HepG2 (cell line): Measurements from ENCODE around the gene HDGF. TPM values are rescaled to one million over a fixed set of nuclear protein-coding genes. Genes with fewer than 3 reads are reported as not detected.

ENCODE experiments used
- CBX2 ChIP-seq, 2 experiments: fragments of 200-600 bp in 1 of 2; sonication (generic); formaldehyde crosslinking in 1 of 2; IDR thresholded peaks; 2 replicates each; pipeline versions ENCODE4 v1.7.0 to v1.8.1; 2018 to 2022; ENCODE audit warnings: low read depth in 2 of 2, low read length in 1 of 2, mild to moderate bottlenecking in 1 of 2, missing genetic modification reagents in 1 of 2
- KAT7 ChIP-seq: IDR thresholded peaks from 2 replicates; pipeline ENCODE4 v1.6.1; 2018; ENCODE audit warnings: borderline replicate concordance, missing compliant biosample characterization
- NAIF1 ChIP-seq: sonication (generic); formaldehyde crosslinking; IDR thresholded peaks from 2 replicates; pipeline ENCODE4 v1.5.0; 2020; ENCODE audit warnings: mild to moderate bottlenecking, missing genetic modification reagents, borderline replicate concordance
- PLRG1 ChIP-seq: fragments of 450-650 bp; conservative IDR thresholded peaks from 2 replicates; pipeline ENCODE4 v1.6.1; 2016
- RBM39 ChIP-seq: fragments of 200-400 bp; formaldehyde crosslinking; IDR thresholded peaks from one replicate; pipeline ENCODE4 v1.6.1; 2018; ENCODE audit warnings: antibody characterized with exemption, mild to moderate bottlenecking, low read depth, low read length; ENCODE audit not compliant: poor library complexity, severe bottlenecking
- REPIN1 ChIP-seq: sonication (generic); formaldehyde crosslinking; IDR thresholded peaks from 2 replicates; pipeline ENCODE4 v1.8.0; 2022; ENCODE audit warnings: missing genetic modification reagents, low read depth, mild to moderate bottlenecking, borderline replicate concordance
- RXRA ChIP-seq: sonication (generic); formaldehyde crosslinking; IDR thresholded peaks from 2 replicates; pipeline ENCODE4 v1.5.1; 2020; ENCODE audit warnings: missing genetic modification reagents
- ZNF761 ChIP-seq: sonication (generic); formaldehyde crosslinking; conservative IDR thresholded peaks from 2 replicates; pipeline ENCODE4 v1.4.0; 2020; ENCODE audit warnings: mild to moderate bottlenecking, missing genetic modification reagents
- polyA plus RNA-seq, 8 experiments: library from polyadenylated mRNA; depleted of rRNA in 3 of 8; stranded (reverse) in 7 of 8; unstranded in 1 of 8; fragments of >200 nt; fragmentation: Illumina TruSeq in 4 of 8; extraction: Trizol in 4 of 8; gene quantifications; 2 replicates each; pipeline versions ENCODE4 v1.2.1 to v1.2.3, GENCODE V29; 2011 to 2016; ENCODE audit warnings: low read depth in 4 of 8, missing spikeins in 1 of 8, mixed read lengths in 1 of 8; ENCODE audit not compliant: insufficient read depth in 1 of 8
- total RNA-seq, 5 experiments: library from RNA; depleted of rRNA; stranded (reverse); fragments of >200 nt; fragmentation: Illumina TruSeq; extraction: Trizol; gene quantifications; 2 replicates each; pipeline ENCODE4 v1.2.3, GENCODE V29; 2016; ENCODE audit warnings: low read depth in 1 of 5
- TF ChIP-seq, protein P1 (sequence below): sonication (generic); formaldehyde crosslinking; IDR thresholded peaks from 2 replicates; pipeline ENCODE4 v1.8.1; 2022; ENCODE audit warnings: mild to moderate bottlenecking, missing genetic modification reagents
- TF ChIP-seq, protein P2 (sequence below): sonication (generic); formaldehyde crosslinking; IDR thresholded peaks from 2 replicates; pipeline ENCODE4 v1.5.1; 2020; ENCODE audit warnings: mild to moderate bottlenecking, missing genetic modification reagents
- TF ChIP-seq, protein P3 (sequence below): sonication (generic); formaldehyde crosslinking; IDR thresholded peaks from one replicate; pipeline ENCODE4 v1.5.1; 2020; ENCODE audit warnings: mild to moderate bottlenecking, missing genetic modification reagents; ENCODE audit errors: not compliant biosample characterization
- TF ChIP-seq, protein P4 (sequence below): IDR thresholded peaks from 2 replicates; pipeline ENCODE4 v1.6.1; 2016; ENCODE audit warnings: mild to moderate bottlenecking, missing biosample characterization, missing genetic modification reagents
- TF ChIP-seq, protein P5 (sequence below): sonication (generic); formaldehyde crosslinking; IDR thresholded peaks from 2 replicates; pipeline ENCODE4 v1.4.0; 2020; ENCODE audit warnings: missing genetic modification reagents

The HDGF gene
- total and polyA plus RNA-seq, 2 of the 13 experiments (the other 11 are each of a cell fraction or from before 2014, with no cell fraction given) = 156 to 196 TPM

DNA sequence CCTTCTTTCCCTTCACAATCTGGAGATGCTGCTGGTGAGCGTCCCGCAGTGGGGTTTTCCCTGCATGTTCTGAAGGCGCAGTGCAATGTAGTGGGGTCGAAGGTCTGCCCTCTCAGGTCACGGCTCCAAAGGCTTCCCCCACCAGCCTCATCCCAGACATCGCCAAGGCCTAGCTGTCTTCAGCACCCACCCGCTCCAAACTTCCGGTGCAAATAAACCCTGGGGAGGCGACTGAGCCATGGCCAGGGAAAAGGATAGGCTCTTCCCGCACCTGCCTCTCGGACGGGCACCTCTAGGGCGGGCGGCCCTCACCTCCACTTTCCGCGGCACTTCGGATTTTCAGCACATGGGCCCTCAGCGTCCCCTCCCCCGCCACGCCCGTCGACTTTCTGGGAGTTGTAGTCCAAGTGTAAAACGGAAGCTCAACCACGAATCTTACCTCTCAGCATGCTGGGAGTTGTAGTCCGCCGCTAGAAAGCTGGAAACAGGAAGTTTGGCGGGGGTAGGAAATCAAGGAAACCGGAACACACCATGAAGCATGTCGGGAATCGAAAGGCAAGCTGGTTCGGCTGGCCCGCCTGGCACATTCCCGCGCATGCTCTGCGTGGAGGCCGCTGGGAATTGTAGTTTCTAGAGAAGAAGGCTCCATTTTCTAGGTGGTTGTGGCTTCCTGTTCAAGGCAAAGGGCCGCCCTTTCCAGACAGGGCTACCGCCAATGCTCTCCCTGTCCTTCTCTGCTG is 10.6 kb downstream of the HDGF start, which contains the start of gene MRPL24 (continued):
- TF ChIP-seq, protein P1, sequence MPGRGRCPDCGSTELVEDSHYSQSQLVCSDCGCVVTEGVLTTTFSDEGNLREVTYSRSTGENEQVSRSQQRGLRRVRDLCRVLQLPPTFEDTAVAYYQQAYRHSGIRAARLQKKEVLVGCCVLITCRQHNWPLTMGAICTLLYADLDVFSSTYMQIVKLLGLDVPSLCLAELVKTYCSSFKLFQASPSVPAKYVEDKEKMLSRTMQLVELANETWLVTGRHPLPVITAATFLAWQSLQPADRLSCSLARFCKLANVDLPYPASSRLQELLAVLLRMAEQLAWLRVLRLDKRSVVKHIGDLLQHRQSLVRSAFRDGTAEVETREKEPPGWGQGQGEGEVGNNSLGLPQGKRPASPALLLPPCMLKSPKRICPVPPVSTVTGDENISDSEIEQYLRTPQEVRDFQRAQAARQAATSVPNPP (CRISPR knock-in tag) = no peak
- TF ChIP-seq ZNF761 (CRISPR knock-in tag) (peak; percentile 48; the same call in 1 of the 2 replicates), NAIF1 (peak; percentile 75; the same call in 1 of the 2 replicates), KAT7 (CRISPR knock-in tag) (0 out of 2 replicates have a peak, but pooled peaks have one; percentile 21), REPIN1 (CRISPR knock-in tag) (peak; percentile 95), RXRA (peak; percentile 66), CBX2 (IDR thresholded peaks at IDR 0.05; ENCODE audit: low read depth, low read length) (no peak), CBX2 (CRISPR knock-in tag; IDR thresholded peaks at IDR 0.05; ENCODE audit: low read depth) (0 out of 2 replicates have a peak, but pooled peaks have one; percentile 42), RBM39 (peak; percentile 86), PLRG1 (no peak)
- TF ChIP-seq, protein P2, sequence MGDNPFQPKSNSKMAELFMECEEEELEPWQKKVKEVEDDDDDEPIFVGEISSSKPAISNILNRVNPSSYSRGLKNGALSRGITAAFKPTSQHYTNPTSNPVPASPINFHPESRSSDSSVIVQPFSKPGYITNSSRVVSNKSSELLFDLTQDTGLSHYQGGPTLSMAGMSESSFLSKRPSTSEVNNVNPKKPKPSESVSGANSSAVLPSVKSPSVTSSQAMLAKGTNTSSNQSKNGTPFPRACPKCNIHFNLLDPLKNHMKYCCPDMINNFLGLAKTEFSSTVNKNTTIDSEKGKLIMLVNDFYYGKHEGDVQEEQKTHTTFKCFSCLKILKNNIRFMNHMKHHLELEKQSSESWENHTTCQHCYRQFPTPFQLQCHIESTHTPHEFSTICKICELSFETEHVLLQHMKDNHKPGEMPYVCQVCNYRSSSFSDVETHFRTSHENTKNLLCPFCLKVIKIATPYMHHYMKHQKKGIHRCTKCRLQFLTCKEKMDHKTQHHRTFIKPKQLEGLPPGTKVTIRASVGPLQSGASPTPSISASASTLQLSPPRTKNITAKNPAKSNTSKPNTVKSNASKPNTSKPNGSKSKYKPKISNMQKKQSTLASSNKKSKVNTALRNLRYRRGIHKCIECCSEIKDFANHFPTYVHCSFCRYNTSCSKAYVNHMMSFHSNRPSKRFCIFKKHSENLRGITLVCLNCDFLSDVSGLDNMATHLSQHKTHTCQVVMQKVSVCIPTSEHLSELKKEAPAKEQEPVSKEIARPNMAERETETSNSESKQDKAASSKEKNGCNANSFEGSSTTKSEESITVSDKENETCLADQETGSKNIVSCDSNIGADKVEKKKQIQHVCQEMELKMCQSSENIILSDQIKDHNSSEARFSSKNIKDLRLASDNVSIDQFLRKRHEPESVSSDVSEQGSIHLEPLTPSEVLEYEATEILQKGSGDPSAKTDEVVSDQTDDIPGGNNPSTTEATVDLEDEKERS (CRISPR knock-in tag) = no peak
- TF ChIP-seq, protein P3, sequence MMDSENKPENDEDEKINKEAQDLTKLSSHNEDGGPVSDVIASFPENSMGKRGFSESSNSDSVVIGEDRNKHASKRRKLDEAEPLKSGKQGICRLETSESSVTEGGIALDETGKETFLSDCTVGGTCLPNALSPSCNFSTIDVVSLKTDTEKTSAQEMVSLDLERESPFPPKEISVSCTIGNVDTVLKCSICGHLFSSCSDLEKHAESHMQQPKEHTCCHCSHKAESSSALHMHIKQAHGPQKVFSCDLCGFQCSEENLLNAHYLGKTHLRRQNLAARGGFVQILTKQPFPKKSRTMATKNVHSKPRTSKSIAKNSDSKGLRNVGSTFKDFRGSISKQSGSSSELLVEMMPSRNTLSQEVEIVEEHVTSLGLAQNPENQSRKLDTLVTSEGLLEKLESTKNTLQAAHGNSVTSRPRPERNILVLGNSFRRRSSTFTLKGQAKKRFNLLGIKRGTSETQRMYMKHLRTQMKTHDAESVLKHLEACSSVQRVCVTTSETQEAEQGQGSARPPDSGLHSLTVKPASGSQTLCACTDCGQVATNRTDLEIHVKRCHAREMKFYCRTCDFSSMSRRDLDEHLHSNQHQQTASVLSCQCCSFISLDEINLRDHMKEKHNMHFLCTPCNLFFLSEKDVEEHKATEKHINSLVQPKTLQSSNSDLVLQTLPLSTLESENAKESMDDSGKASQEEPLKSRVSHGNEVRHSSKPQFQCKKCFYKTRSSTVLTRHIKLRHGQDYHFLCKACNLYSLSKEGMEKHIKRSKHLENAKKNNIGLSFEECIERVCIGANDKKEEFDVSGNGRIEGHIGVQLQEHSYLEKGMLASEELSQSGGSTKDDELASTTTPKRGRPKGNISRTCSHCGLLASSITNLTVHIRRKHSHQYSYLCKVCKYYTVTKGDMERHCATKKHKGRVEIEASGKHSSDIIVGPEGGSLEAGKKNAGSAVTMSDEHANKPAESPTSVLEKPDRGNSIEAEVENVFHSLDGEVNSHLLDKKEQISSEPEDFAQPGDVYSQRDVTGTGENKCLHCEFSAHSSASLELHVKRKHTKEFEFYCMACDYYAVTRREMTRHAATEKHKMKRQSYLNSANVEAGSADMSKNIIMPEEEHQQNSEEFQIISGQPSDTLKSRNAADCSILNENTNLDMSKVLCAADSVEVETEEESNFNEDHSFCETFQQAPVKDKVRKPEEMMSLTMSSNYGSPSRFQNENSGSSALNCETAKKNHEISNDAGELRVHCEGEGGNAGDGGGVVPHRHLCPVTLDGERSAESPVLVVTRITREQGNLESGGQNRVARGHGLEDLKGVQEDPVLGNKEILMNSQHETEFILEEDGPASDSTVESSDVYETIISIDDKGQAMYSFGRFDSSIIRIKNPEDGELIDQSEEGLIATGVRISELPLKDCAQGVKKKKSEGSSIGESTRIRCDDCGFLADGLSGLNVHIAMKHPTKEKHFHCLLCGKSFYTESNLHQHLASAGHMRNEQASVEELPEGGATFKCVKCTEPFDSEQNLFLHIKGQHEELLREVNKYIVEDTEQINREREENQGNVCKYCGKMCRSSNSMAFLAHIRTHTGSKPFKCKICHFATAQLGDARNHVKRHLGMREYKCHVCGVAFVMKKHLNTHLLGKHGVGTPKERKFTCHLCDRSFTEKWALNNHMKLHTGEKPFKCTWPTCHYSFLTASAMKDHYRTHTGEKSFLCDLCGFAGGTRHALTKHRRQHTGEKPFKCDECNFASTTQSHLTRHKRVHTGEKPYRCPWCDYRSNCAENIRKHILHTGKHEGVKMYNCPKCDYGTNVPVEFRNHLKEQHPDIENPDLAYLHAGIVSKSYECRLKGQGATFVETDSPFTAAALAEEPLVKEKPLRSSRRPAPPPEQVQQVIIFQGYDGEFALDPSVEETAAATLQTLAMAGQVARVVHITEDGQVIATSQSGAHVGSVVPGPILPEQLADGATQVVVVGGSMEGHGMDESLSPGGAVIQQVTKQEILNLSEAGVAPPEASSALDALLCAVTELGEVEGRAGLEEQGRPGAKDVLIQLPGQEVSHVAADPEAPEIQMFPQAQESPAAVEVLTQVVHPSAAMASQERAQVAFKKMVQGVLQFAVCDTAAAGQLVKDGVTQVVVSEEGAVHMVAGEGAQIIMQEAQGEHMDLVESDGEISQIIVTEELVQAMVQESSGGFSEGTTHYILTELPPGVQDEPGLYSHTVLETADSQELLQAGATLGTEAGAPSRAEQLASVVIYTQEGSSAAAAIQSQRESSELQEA (CRISPR knock-in tag) = peak; percentile 55
- TF ChIP-seq, protein P4, sequence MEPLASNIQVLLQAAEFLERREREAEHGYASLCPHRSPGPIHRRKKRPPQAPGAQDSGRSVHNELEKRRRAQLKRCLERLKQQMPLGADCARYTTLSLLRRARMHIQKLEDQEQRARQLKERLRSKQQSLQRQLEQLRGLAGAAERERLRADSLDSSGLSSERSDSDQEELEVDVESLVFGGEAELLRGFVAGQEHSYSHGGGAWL (CRISPR knock-in tag) = peak; percentile 89
- TF ChIP-seq, protein P5, sequence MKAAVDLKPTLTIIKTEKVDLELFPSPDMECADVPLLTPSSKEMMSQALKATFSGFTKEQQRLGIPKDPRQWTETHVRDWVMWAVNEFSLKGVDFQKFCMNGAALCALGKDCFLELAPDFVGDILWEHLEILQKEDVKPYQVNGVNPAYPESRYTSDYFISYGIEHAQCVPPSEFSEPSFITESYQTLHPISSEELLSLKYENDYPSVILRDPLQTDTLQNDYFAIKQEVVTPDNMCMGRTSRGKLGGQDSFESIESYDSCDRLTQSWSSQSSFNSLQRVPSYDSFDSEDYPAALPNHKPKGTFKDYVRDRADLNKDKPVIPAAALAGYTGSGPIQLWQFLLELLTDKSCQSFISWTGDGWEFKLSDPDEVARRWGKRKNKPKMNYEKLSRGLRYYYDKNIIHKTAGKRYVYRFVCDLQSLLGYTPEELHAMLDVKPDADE (CRISPR knock-in tag) = no peak
